Measurements from ENCODE around the gene ARPC4. TPM values are rescaled to one million over a fixed set of nuclear protein-coding genes. Genes with fewer than 3 reads are reported as not detected.
"Not testable (repeated sequence)": the region's sequence is repeated elsewhere in the genome, so short reads cannot be mapped to it uniquely, and the experiment has no call there.

ARPC4 gene
- total RNA-seq, 4 donors from 2014 or later: 104 to 189 (median 143) TPM

GRCh38 chr3:9768141-9768775 is 24.6 kb upstream of the ARPC4 start:
- DNase-seq: no peak
- Histone ChIP-seq H3K4me3 (no peak overlapping the region), H3K4me1 (peaks cover 10 to 38% (median 30%) of the 10 kb centered on the region in 4 donors), H3K36me3 (no peaks in the 10 kb centered on the region), H3K27ac (peak overlapping the region in 2 of 4 donors; percentile 88 to 89), H3K27me3 (no peaks in the 10 kb centered on the region), H3K9me3 (no peaks in the 10 kb centered on the region)
- 77 to 80% methylated on average over 3 to 6 of the region's 6 CpGs for WGBS, 2 donors (ENCODE audit: low coverage in 1 of 2)
- TF ChIP-seq EP300 (IDR thresholded peaks at IDR 0.05; ENCODE audit: low read depth): no peak
- no peak for TF ChIP-seq CTCF (IDR thresholded peaks at IDR 0.05)
- TF ChIP-seq POLR2AphosphoS5 (IDR thresholded peaks at IDR 0.05): no peak
- TF ChIP-seq POLR2A (IDR thresholded peaks at IDR 0.05): no peak
- intact Hi-C loops (cut with DNase I; ENCODE audit: low total_unique reads): no loop called here
- in situ Hi-C loops (cut with MboI; ENCODE audit: low pct_ligation_motif_present in 1 of 4, low pct_unique_long_range_greater_than_20kb in 1 of 4, low sequenced_read_pairs in 3 of 4): no loop called here

GRCh38 chr3:9769012-9769411 is 23.9 kb upstream of the ARPC4 start:
- Histone ChIP-seq H3K36me3 (no peaks in the 10 kb centered on the region), H3K27me3 (no peaks in the 10 kb centered on the region), H3K9me3 (no peaks in the 10 kb centered on the region), H3K4me1 (peaks cover 10 to 38% (median 30%) of the 10 kb centered on the region in 4 donors), H3K27ac (peak overlapping the region; percentile 81 to 89 (median 87)), H3K4me3 (peak overlapping the region in 3 of 4 donors; percentile 61 to 72 (median 68))
- TF ChIP-seq CTCF (IDR thresholded peaks at IDR 0.05) (no peak), POLR2A (IDR thresholded peaks at IDR 0.05) (no peak), POLR2AphosphoS5 (IDR thresholded peaks at IDR 0.05) (no peak), EP300 (IDR thresholded peaks at IDR 0.05; ENCODE audit: low read depth) (no peak)
- in situ Hi-C loops (cut with MboI; ENCODE audit: low pct_ligation_motif_present in 1 of 4, low pct_unique_long_range_greater_than_20kb in 1 of 4, low sequenced_read_pairs in 3 of 4): no loop called here
- intact Hi-C loops (cut with DNase I; ENCODE audit: low total_unique reads): no loop called here
- no peak for DNase-seq
- 68% methylated on average over 5 of the region's 5 CpGs; no CpG with 5 or more reads in 1 of the 2 donors for WGBS, 2 donors (ENCODE audit: low coverage in 1 of 2)

- intact Hi-C loops (cut with DNase I; ENCODE audit: low total_unique reads) (no loop called here), in situ Hi-C loops (cut with MboI; ENCODE audit: low pct_ligation_motif_present in 1 of 4, low pct_unique_long_range_greater_than_20kb in 1 of 4, low sequenced_read_pairs in 3 of 4) (no loop called here)
- no peaks in the 10 kb centered on the region for H3K9me3 ChIP-seq
- H3K27ac ChIP-seq: peak within 1 kb of the TSS; percentile 81 to 89 (median 87)
- peak; percentile 84 for DNase-seq
- TF ChIP-seq POLR2A (IDR thresholded peaks at IDR 0.05) (peak; percentile 35), POLR2AphosphoS5 (IDR thresholded peaks at IDR 0.05) (peak; percentile 33 to 74 (median 49)), CTCF (IDR thresholded peaks at IDR 0.05) (no peak), EP300 (IDR thresholded peaks at IDR 0.05; ENCODE audit: low read depth) (no peak)
- H3K4me3 ChIP-seq: peak within 1 kb of the TSS; percentile 50 to 72 (median 64)
- no peaks in the 10 kb centered on the region for H3K27me3 ChIP-seq
- peaks cover 10 to 38% (median 30%) of the 10 kb centered on the region in 4 donors for H3K4me1 ChIP-seq
- 10% methylated on average over 4 to 29 of the region's 49 CpGs for WGBS, 2 donors (ENCODE audit: low coverage in 1 of 2)
- no peaks in the 10 kb centered on the region for H3K36me3 ChIP-seq
Measured at GRCh38 chr3:9769426-9770275, 23.2 kb upstream of the ARPC4 start, which contains the start of gene CAMK1. TSS of gene CAMK1 (minus strand) at chr3:9769947. CDS start at chr3:9767749, 2,198 bp downstream.

- 0 to 28% methylated on average over 5 to 15 of the region's 15 CpGs for WGBS, 2 donors (ENCODE audit: low coverage in 1 of 2)
- peak overlapping the region; percentile 81 to 89 (median 87) for H3K27ac ChIP-seq
- TF ChIP-seq POLR2AphosphoS5 (IDR thresholded peaks at IDR 0.05): peak in 1 of 3 donors; percentile 34
- TF ChIP-seq POLR2A (IDR thresholded peaks at IDR 0.05): no peak
- H3K9me3 ChIP-seq: no peaks in the 10 kb centered on the region
- intact Hi-C loops (cut with DNase I; ENCODE audit: low total_unique reads): no loop called here
- no peaks in the 10 kb centered on the region for H3K27me3 ChIP-seq
- peaks cover 10 to 38% (median 30%) of the 10 kb centered on the region in 4 donors for H3K4me1 ChIP-seq
- peak overlapping the region; percentile 50 to 72 (median 64) for H3K4me3 ChIP-seq
- DNase-seq: peak; percentile 86
- in situ Hi-C loops (cut with MboI; ENCODE audit: low pct_ligation_motif_present in 1 of 4, low pct_unique_long_range_greater_than_20kb in 1 of 4, low sequenced_read_pairs in 3 of 4): no loop called here
- H3K36me3 ChIP-seq: no peaks in the 10 kb centered on the region
Measured at GRCh38 chr3:9770276-9770812, 22.5 kb upstream of the ARPC4 start.

GRCh38 chr3:9771007-9771406 is 21.9 kb upstream of the ARPC4 start:
- in situ Hi-C loops (cut with MboI; ENCODE audit: low pct_ligation_motif_present in 1 of 4, low pct_unique_long_range_greater_than_20kb in 1 of 4, low sequenced_read_pairs in 3 of 4); H3K4me3 ChIP-seq; H3K27me3 ChIP-seq; intact Hi-C loops (cut with DNase I; ENCODE audit: low total_unique reads); H3K9me3 ChIP-seq; DNase-seq; H3K36me3 ChIP-seq: not testable (repeated sequence)
- peak overlapping the region; percentile 81 to 89 (median 87) for H3K27ac ChIP-seq
- WGBS, 2 donors (ENCODE audit: low coverage in 1 of 2): 92 to 95% methylated on average over 2 of the region's 2 CpGs
- peaks cover 10 to 38% (median 30%) of the 10 kb centered on the region in 4 donors for H3K4me1 ChIP-seq

All from transverse colon (tissue), 4 donors.